ENCODE data around the gene ZBTB20.

Gene ZBTB20

GRCh38 chr3:114538211-114538610 lies 608.9 kb downstream of the ZBTB20 start:
- ATAC-seq: no peak

GRCh38 chr3:114528517-114528916 lies 618.6 kb downstream of the ZBTB20 start:
- no peak for ATAC-seq
- no peak for TF ChIP-seq POU6F1 (CRISPR knock-in tag; IDR thresholded peaks at IDR 0.05; ENCODE audit: borderline replicate concordance, low read depth)
- TF ChIP-seq TCF4 (CRISPR knock-in tag; IDR thresholded peaks at IDR 0.05; ENCODE audit: borderline replicate concordance): no peak
- TF ChIP-seq ZFP30 (CRISPR knock-in tag; IDR thresholded peaks at IDR 0.05): no peak
- no peak for TF ChIP-seq ZNF8 (CRISPR knock-in tag; IDR thresholded peaks at IDR 0.05)
- no peak for TF ChIP-seq PPARA (CRISPR knock-in tag; IDR thresholded peaks at IDR 0.05; ENCODE audit: borderline replicate concordance)
- TF ChIP-seq GLIS3 (CRISPR knock-in tag; IDR thresholded peaks at IDR 0.05): no peak
- TF ChIP-seq ZFP3 (CRISPR knock-in tag; IDR thresholded peaks at IDR 0.05): no peak

More at GRCh38 chr3:114538211-114538610, 608.9 kb downstream of the ZBTB20 start:
- TF ChIP-seq ZNF70 (CRISPR knock-in tag; IDR thresholded peaks at IDR 0.05): no peak
- TF ChIP-seq BACH2 (CRISPR knock-in tag; IDR thresholded peaks at IDR 0.05; ENCODE audit: borderline replicate concordance): no peak
- TF ChIP-seq GLIS3 (CRISPR knock-in tag; IDR thresholded peaks at IDR 0.05): no peak
- no peak for TF ChIP-seq POU6F1 (CRISPR knock-in tag; IDR thresholded peaks at IDR 0.05; ENCODE audit: borderline replicate concordance, low read depth)
- no peak for TF ChIP-seq PPARA (CRISPR knock-in tag; IDR thresholded peaks at IDR 0.05; ENCODE audit: borderline replicate concordance)
- no peak for TF ChIP-seq ARNTL (CRISPR knock-in tag; IDR thresholded peaks at IDR 0.05; ENCODE audit: borderline replicate concordance, low read depth)
- no peak for TF ChIP-seq ZFP30 (CRISPR knock-in tag; IDR thresholded peaks at IDR 0.05)

- peak; percentile 51; the same call in 2 of the 3 replicates for ATAC-seq
- no peak for TF ChIP-seq ZNF565 (CRISPR knock-in tag; conservative IDR thresholded peaks at IDR 0.05; ENCODE audit: low read depth)
- TF ChIP-seq ZFP3 (CRISPR knock-in tag; IDR thresholded peaks at IDR 0.05): no peak
- no peak for TF ChIP-seq TCF4 (CRISPR knock-in tag; IDR thresholded peaks at IDR 0.05; ENCODE audit: borderline replicate concordance)
- no peak for TF ChIP-seq CSDC2 (CRISPR knock-in tag; IDR thresholded peaks at IDR 0.05)
- TF ChIP-seq ZC3H10 (CRISPR knock-in tag; IDR thresholded peaks at IDR 0.05): no peak
- no peak for TF ChIP-seq CREB5 (CRISPR knock-in tag; IDR thresholded peaks at IDR 0.05; ENCODE audit: low read depth)
- TF ChIP-seq ZNF70 (CRISPR knock-in tag; IDR thresholded peaks at IDR 0.05): no peak
Observed at GRCh38 chr3:114527036-114527644, 619.9 kb downstream of the ZBTB20 start.

GRCh38 chr3:114525278-114525677 lies 621.8 kb downstream of the ZBTB20 start:
- no peak for TF ChIP-seq GLIS3 (CRISPR knock-in tag; IDR thresholded peaks at IDR 0.05)
- no peak for ATAC-seq

- TF ChIP-seq ZNF8 (CRISPR knock-in tag; IDR thresholded peaks at IDR 0.05) (peak; percentile 52; the same call in 1 of the 2 replicates), TSHZ2 (CRISPR knock-in tag; IDR thresholded peaks at IDR 0.05) (no peak)
- ATAC-seq: peak; percentile 88
Observed at GRCh38 chr3:114519415-114519814, 627.7 kb downstream of the ZBTB20 start.

- ATAC-seq: no peak
- TF ChIP-seq TCF4 (CRISPR knock-in tag; IDR thresholded peaks at IDR 0.05; ENCODE audit: borderline replicate concordance) (no peak), ZFP3 (CRISPR knock-in tag; IDR thresholded peaks at IDR 0.05) (no peak), ZNF70 (CRISPR knock-in tag; IDR thresholded peaks at IDR 0.05) (no peak), PPARA (CRISPR knock-in tag; IDR thresholded peaks at IDR 0.05; ENCODE audit: borderline replicate concordance) (no peak), SNAI2 (CRISPR knock-in tag; IDR thresholded peaks at IDR 0.05) (no peak), BACH2 (CRISPR knock-in tag; IDR thresholded peaks at IDR 0.05; ENCODE audit: borderline replicate concordance) (no peak), TSHZ2 (CRISPR knock-in tag; IDR thresholded peaks at IDR 0.05) (no peak), GLIS3 (CRISPR knock-in tag; IDR thresholded peaks at IDR 0.05) (no peak), ISL1 (CRISPR knock-in tag; IDR thresholded peaks at IDR 0.05) (no peak), CREB5 (CRISPR knock-in tag; IDR thresholded peaks at IDR 0.05; ENCODE audit: low read depth) (no peak), ZFP30 (CRISPR knock-in tag; IDR thresholded peaks at IDR 0.05) (no peak), ZNF8 (CRISPR knock-in tag; IDR thresholded peaks at IDR 0.05) (no peak), ZNF565 (CRISPR knock-in tag; conservative IDR thresholded peaks at IDR 0.05; ENCODE audit: low read depth) (no peak), CSDC2 (CRISPR knock-in tag; IDR thresholded peaks at IDR 0.05) (no peak)
Observed at GRCh38 chr3:114518206-114518808, 628.8 kb downstream of the ZBTB20 start.

All from SK-N-SH treated with all-trans-retinoic acid at 6 μM for 48 hours (cell line).